Measurements from ENCODE around the gene GTF2H2. TPM values are rescaled to one million over a fixed set of nuclear protein-coding genes. Genes with fewer than 3 reads are reported as not detected.
"Not testable (repeated sequence)": the region's sequence is repeated elsewhere in the genome, so short reads cannot be mapped to it uniquely, and the experiment has no call there.

Gene GTF2H2
- total and polyA plus RNA-seq, 10 donors: 2.6 to 33.3 (median 19.8) TPM

- intact Hi-C loops (cut with DNase I; ENCODE audit: low total_unique reads); H3K9me3 ChIP-seq; H3K27ac ChIP-seq; H3K27me3 ChIP-seq (replicated peaks in 1 of 7); H3K4me3 ChIP-seq; DNase-seq; H3K36me3 ChIP-seq; H3K4me1 ChIP-seq: not testable (repeated sequence)
- WGBS, 5 donors: 100% methylated on average over 1 of the region's 1 CpG; no CpG with 5 or more reads in 4 of the 5 donors
Observed at GRCh38 chr5:71061322-71061721, 6.2 kb downstream of the GTF2H2 start.

DNA sequence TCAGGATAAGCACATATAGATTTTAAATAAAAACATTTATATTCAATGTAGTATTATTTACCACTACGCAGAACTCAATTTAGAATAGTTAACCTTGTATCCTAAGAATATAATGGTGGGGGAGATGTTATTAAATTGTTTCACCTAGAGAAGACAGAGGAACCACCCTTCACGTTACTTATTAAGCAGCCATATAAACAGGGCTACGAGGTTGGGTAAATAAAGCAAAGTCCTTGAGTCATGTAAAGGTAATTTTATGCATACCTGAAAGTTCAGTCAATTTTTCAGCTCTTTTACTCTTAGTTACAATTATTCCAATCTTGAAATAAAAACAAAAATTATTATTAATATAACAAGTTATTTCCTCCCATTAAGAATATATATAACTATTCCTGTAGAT is 8.1 kb downstream of the GTF2H2 start:
- H3K4me3 ChIP-seq; H3K36me3 ChIP-seq; H3K27me3 ChIP-seq (replicated peaks in 1 of 7); H3K9me3 ChIP-seq; H3K27ac ChIP-seq; intact Hi-C loops (cut with DNase I; ENCODE audit: low total_unique reads); H3K4me1 ChIP-seq; DNase-seq: not testable (repeated sequence)
- no CpG with 5 or more reads among the region's 3 CpGs for WGBS, 5 donors

DNA sequence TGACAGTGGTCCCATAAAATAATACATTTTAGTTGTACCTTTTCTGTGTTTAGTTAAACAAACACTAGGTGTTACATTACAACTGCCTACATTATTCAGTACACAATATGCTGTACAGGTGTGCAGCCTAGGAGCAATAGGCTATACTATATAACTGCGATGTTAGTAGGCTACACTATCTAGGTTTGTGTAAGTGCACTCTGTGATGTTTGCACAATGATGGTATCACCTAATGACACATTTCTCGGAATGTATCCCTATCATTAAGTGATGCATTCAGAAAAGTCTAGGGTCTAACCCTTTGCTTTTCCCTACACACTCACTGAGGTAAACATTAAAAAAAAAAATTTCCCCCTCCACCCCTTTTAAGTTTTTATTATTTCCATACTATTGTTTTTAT is 22.7 kb downstream of the GTF2H2 start:
- H3K36me3 ChIP-seq; H3K4me1 ChIP-seq; intact Hi-C loops (cut with DNase I; ENCODE audit: low total_unique reads); H3K27ac ChIP-seq; H3K9me3 ChIP-seq; H3K27me3 ChIP-seq (replicated peaks in 1 of 7); DNase-seq; H3K4me3 ChIP-seq: not testable (repeated sequence)
- 97 to 100% (median 100%) methylated on average over 1 to 2 of the region's 2 CpGs for WGBS, 5 donors

DNA sequence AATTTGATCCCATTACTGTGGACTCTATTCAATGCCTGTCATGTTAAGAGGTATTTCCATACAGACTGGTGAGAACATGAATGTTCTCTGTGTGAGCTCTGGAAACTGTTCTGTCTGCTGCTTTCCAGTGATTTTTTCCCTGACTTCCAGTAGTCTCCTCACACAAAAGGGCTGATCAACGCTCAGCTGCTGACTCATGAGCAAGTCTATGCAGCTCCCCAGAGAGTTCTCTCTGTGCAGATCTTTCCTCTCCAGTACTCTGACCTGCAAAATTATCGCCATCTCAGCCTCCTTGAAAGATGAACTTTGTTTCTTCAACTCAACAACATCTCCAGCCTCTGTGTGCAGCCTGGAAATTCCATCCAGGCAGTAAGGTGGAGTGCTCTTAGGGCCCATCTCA is 23.3 kb downstream of the GTF2H2 start:
- WGBS, 5 donors: no CpG with 5 or more reads among the region's 2 CpGs
- H3K4me3 ChIP-seq; DNase-seq; H3K27ac ChIP-seq; intact Hi-C loops (cut with DNase I; ENCODE audit: low total_unique reads); H3K27me3 ChIP-seq (replicated peaks in 1 of 7); H3K36me3 ChIP-seq; H3K9me3 ChIP-seq; H3K4me1 ChIP-seq: not testable (repeated sequence)

DNA sequence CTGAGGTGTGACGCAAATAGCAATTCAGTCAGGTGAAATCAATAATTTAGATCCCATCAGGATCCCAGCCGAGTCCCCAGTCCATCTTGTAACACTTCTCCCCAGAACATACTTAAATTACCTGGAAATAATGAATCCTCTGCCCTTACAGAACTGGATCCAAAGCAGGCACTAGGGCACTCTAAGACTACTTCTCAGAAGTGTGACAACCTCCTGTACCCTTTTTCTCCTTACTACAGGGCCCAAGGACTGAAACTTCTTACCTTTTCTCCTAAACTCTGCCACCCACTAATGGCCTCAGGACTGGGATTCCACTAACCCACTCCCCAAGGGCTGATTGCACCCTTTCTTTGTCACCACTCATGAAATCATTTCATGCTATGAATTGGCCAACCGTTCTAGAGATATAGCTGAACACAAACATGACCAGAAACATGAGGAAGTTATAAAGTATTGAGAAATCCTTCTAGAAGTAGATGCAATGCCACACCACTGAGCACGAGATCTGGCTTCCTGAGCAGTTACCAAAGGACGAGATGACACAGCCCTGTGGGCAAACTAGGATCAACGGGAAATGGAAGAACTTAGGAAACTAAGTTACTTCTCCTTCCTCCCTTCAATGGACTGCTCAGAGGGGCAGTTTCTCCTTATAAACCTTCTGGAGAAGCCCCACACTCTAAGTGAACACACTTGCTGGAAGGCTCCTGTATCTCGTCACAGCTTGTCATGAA is 36.3 kb downstream of the GTF2H2 start:
- H3K9me3 ChIP-seq; H3K27me3 ChIP-seq (replicated peaks in 1 of 7); intact Hi-C loops (cut with DNase I; ENCODE audit: low total_unique reads); H3K4me3 ChIP-seq; DNase-seq; H3K36me3 ChIP-seq; H3K4me1 ChIP-seq: not testable (repeated sequence)
- H3K27ac ChIP-seq: peak overlapping the region in 1 of 8 donors; percentile 87
- WGBS, 5 donors: no CpG with 5 or more reads among the region's 7 CpGs

DNA sequence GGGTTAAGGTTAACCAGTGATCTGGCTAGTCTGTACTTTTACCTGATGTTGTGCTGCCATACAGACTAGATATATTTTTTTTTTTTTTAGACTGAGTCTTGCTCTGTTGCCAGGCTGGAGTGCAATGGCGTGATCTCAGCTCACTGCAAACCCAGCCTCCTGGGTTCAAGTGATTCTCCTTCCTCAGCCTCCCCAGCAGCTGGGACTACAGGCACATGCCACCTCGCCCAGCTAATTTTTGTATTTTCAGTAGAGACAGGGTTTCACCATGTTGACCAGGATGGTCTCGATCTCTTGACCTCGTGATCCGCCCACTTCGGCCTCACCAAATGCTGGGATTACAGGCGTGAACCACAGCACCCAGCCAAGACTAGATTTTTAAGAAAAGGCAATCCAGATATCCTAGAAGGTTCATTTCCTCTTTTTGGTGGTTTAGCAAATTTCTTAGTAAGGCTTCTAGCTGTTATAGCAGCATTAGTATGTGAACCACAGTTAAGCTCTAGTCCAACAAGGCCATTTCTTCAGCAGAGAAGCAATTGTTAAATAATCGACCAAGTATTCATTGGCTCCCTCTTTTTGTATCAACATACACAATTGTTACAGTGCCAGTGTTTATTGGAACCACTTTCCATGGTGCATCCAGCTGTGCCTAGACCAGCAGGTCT is 42.1 kb downstream of the GTF2H2 start, which contains the start of gene NAIP:
Gene NAIP, minus strand, starts transcription at position 51 of the 665 bp plus-strand sequence. CDS start 12,424 bp downstream, outside the sequence.
- H3K36me3 ChIP-seq; H3K4me3 ChIP-seq; H3K27ac ChIP-seq; H3K9me3 ChIP-seq; H3K27me3 ChIP-seq (replicated peaks in 1 of 7); intact Hi-C loops (cut with DNase I; ENCODE audit: low total_unique reads); H3K4me1 ChIP-seq; DNase-seq: not testable (repeated sequence)
- WGBS, 5 donors: no CpG with 5 or more reads among the region's 8 CpGs

DNA sequence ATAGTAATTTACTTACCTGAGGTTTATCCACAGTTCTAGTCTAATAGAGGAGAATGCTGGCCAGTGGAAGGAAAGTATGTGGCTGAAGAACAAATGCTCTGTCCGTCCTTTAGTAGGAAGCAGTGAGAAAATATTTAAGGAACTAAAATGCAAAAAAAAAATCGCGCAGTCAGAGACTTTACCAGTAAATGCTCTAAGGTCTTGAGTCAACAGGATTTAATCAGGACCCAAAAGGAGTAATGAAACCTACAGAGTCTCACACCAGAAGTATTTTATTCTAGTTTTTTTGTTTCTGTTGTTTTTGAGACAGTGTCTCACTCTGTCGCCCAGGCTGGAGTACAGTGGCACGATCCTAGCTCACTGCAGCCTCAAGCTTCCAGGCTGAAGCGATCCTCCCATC is 46.8 kb downstream of the GTF2H2 start:
- H3K9me3 ChIP-seq; DNase-seq; H3K27me3 ChIP-seq (replicated peaks in 1 of 7); intact Hi-C loops (cut with DNase I; ENCODE audit: low total_unique reads); H3K4me3 ChIP-seq; H3K36me3 ChIP-seq; H3K27ac ChIP-seq; H3K4me1 ChIP-seq: not testable (repeated sequence)
- no CpG with 5 or more reads among the region's 6 CpGs for WGBS, 5 donors

GRCh38 chr5:71018376-71019005 is 49.0 kb downstream of the GTF2H2 start:
- H3K27ac ChIP-seq; H3K4me3 ChIP-seq; intact Hi-C loops (cut with DNase I; ENCODE audit: low total_unique reads); H3K36me3 ChIP-seq; DNase-seq; H3K9me3 ChIP-seq; H3K27me3 ChIP-seq (replicated peaks in 1 of 7); H3K4me1 ChIP-seq: not testable (repeated sequence)
- no CpG with 5 or more reads among the region's 6 CpGs for WGBS, 5 donors

All from spleen (tissue), 11 donors.